IMR-90 (cell line): ENCODE results near the gene TBXAS1. TPM values are rescaled to one million over a fixed set of nuclear protein-coding genes. Genes with fewer than 3 reads are reported as not detected.

Experiments used
- ATAC-seq: fragments of 200-7000 bp; cut with Tn5 transposase; 2 replicates; pipeline ENCODE4 v1.9.1; 2020; ENCODE audit warnings: low read depth, mild to moderate bottlenecking, moderate library complexity
- BruUV-seq: library from RNA; stranded (reverse); fragments of 400-500 nt; replicated peaks from 2 replicates; lab custom pipeline; 2021; lab: Mats Ljungman, UMichigan
- CTCF ChIA-PET: fragments of 300-600 bp; formaldehyde crosslinking; extraction: SDS; loops from one replicate; lab custom pipeline; 2021; ENCODE audit warnings: antibody characterized with exemption; lab: Yijun Ruan, JAX
- POLR2A ChIA-PET: fragments of 300-600 bp; sonication (Branson Sonifier 250); formaldehyde crosslinking; loops from one replicate; lab custom pipeline; 2022; ENCODE audit warnings: antibody characterized with exemption; ENCODE audit not compliant: unreplicated experiment; lab: Charles Lee
- DNase-seq: peaks from one replicate; pipeline ENCODE4 v3.0.0; 2013
- H2AFZ ChIP-seq: replicated peaks from 2 replicates; pipeline ENCODE3; 2013; ENCODE audit warnings: low read length, mild to moderate bottlenecking; ENCODE audit not compliant: poor library complexity
- H2AK5ac ChIP-seq: 2 replicates; pipeline ENCODE4 v1.6.1; 2013; ENCODE audit warnings: low read depth, low read length, inconsistent platforms
- H2AK9ac ChIP-seq: replicated peaks from 2 replicates; pipeline ENCODE3; 2013; ENCODE audit warnings: mild to moderate bottlenecking, low read depth, low read length, moderate library complexity; ENCODE audit not compliant: poor library complexity
- H2BK120ac ChIP-seq: 2 replicates; pipeline ENCODE4 v1.6.1; 2013; ENCODE audit warnings: low read depth, low read length, inconsistent platforms
- H2BK15ac ChIP-seq: 3 replicates; pipeline ENCODE4 v1.6.1; 2013; ENCODE audit warnings: low read depth, low read length, inconsistent platforms
- H2BK20ac ChIP-seq: 2 replicates; pipeline ENCODE4 v1.6.1; 2013; ENCODE audit warnings: low read depth, mild to moderate bottlenecking, inconsistent platforms, low read length, moderate library complexity
- H2BK5ac ChIP-seq: 2 replicates; pipeline ENCODE4 v1.6.1; 2013; ENCODE audit warnings: mild to moderate bottlenecking, low read depth, low read length, inconsistent platforms; ENCODE audit not compliant: poor library complexity, severe bottlenecking
- H3K14ac ChIP-seq: replicated peaks from 2 replicates; pipeline ENCODE4 v1.6.1; 2013; ENCODE audit warnings: low read depth, low read length, inconsistent platforms
- H3K18ac ChIP-seq: 2 replicates; pipeline ENCODE4 v1.6.1; 2013; ENCODE audit warnings: low read depth, low read length, control low read depth
- H3K23ac ChIP-seq: 2 replicates; pipeline ENCODE4 v1.6.1; 2013; ENCODE audit warnings: low read depth, low read length, inconsistent platforms
- H3K27ac ChIP-seq: 2 replicates; pipeline ENCODE4 v1.5.1; 2013; ENCODE audit warnings: mild to moderate bottlenecking, control low read depth, low read length; ENCODE audit not compliant: insufficient read depth
- H3K27me3 ChIP-seq: 2 replicates; pipeline ENCODE4 v1.6.1; 2013; ENCODE audit warnings: low read length; ENCODE audit not compliant: control insufficient read depth, insufficient read depth
- H3K36me3 ChIP-seq: 2 replicates; pipeline ENCODE4 v1.6.1; 2013; ENCODE audit warnings: low read length, mixed read lengths; ENCODE audit not compliant: control insufficient read depth, insufficient read depth
- H3K4ac ChIP-seq: 2 replicates; pipeline ENCODE4 v1.6.1; 2013; ENCODE audit warnings: low read depth, low read length, inconsistent platforms
- H3K4me1 ChIP-seq: 2 replicates; pipeline ENCODE4 v1.6.1; 2013; ENCODE audit warnings: low read length, mixed read lengths; ENCODE audit not compliant: control insufficient read depth, insufficient read depth
- H3K4me2 ChIP-seq: 2 replicates; pipeline ENCODE4 v1.6.1; 2013; ENCODE audit warnings: low read depth, mild to moderate bottlenecking, control low read depth, low read length, moderate library complexity
- H3K4me3 ChIP-seq: 2 replicates; pipeline ENCODE4 v1.5.1; 2013; ENCODE audit warnings: low read depth, mild to moderate bottlenecking, control low read depth, low read length, moderate library complexity; ENCODE audit not compliant: insufficient read depth
- H3K56ac ChIP-seq: 2 replicates; pipeline ENCODE4 v1.6.1; 2013; ENCODE audit warnings: low read length, inconsistent platforms; ENCODE audit not compliant: insufficient read depth; ENCODE audit errors: extremely low read depth
- H3K79me1 ChIP-seq, 2 experiments: 2 replicates each; pipeline ENCODE4 v1.6.1; 2013; ENCODE audit warnings: low read length in 2 of 2, inconsistent platforms in 1 of 2, low read depth in 1 of 2
- H3K9ac ChIP-seq: 2 replicates; pipeline ENCODE4 v1.6.1; 2013; ENCODE audit warnings: low read depth, low read length, control low read depth
- H3K9me1 ChIP-seq: 2 replicates; pipeline ENCODE4 v1.6.1; 2013; ENCODE audit warnings: low read length, inconsistent platforms; ENCODE audit not compliant: insufficient read depth
- H3K9me3 ChIP-seq: 2 replicates; pipeline ENCODE4 v1.6.1; 2013; ENCODE audit warnings: low read length; ENCODE audit not compliant: control insufficient read depth, insufficient read depth
- H4K20me1 ChIP-seq: 2 replicates; pipeline ENCODE4 v1.6.1; 2013; ENCODE audit warnings: low read length, inconsistent platforms; ENCODE audit not compliant: insufficient read depth
- H4K5ac ChIP-seq: 2 replicates; pipeline ENCODE4 v1.6.1; 2013; ENCODE audit warnings: mild to moderate bottlenecking, low read depth, low read length, control low read depth
- H4K8ac ChIP-seq, 2 experiments: 2 replicates each; pipeline ENCODE4 v1.6.1; 2013; ENCODE audit warnings: low read depth in 2 of 2, low read length in 2 of 2, control low read depth in 1 of 2, inconsistent platforms in 1 of 2
- H4K91ac ChIP-seq: 2 replicates; pipeline ENCODE4 v1.6.1; 2013; ENCODE audit warnings: low read depth, low read length, inconsistent platforms; ENCODE audit not compliant: insufficient read depth
- CHD1 ChIP-seq: IDR thresholded peaks from 2 replicates; pipeline ENCODE4 v1.6.1; 2012; ENCODE audit warnings: low read depth, low read length, improper control_type of control experiment
- ELK1 ChIP-seq: fragments of 150-350 bp; IDR thresholded peaks from 2 replicates; pipeline ENCODE4 v1.6.1; 2016; ENCODE audit warnings: low read depth, mild to moderate bottlenecking, low read length, moderate library complexity, borderline replicate concordance
- FOS ChIP-seq: fragments of 150-350 bp; IDR thresholded peaks from 2 replicates; pipeline ENCODE4 v1.6.1; 2016; ENCODE audit warnings: low read depth, low read length
- MAFK ChIP-seq: IDR thresholded peaks from 2 replicates; pipeline ENCODE4 v1.6.1; 2012; ENCODE audit warnings: low read depth, low read length, improper control_type of control experiment
- NFE2L2 ChIP-seq: fragments of 150-350 bp; IDR thresholded peaks from 2 replicates; pipeline ENCODE4 v1.6.1; 2016; ENCODE audit warnings: low read depth, mild to moderate bottlenecking, low read length
- WGBS, 2 experiments: methylation state at CpG; one replicate each; pipeline versions ENCODE4 v1.1.5 to v1.1.7; 2013; ENCODE audit warnings: missing lambda C conversion rate in 2 of 2; ENCODE audit not compliant: insufficient read length in 1 of 2; ENCODE audit errors: extremely low coverage in 2 of 2; 5-methylcytosine and 5-hydroxymethylcytosine counted together
- dilution Hi-C: fragments of 300-500 bp; cut with HindIII; formaldehyde crosslinking; loops from one replicate; pipeline ENCODE4 v1.14.3; 2018; ENCODE audit warnings: low sequenced_read_pairs; ENCODE audit not compliant: unreplicated experiment
- in situ Hi-C: fragments of 300-500 bp; cut with MboI; formaldehyde crosslinking; loops from 3 replicates; pipeline ENCODE4 v1.14.3; 2019; ENCODE audit warnings: low sequenced_read_pairs, inconsistent platforms, mixed read lengths
- intact Hi-C: fragments of 100-400 bp; cut with micrococcal nuclease; formaldehyde crosslinking; loops from 2 replicates; pipeline ENCODE4 v1.10.0; 2022
- polyA plus RNA-seq, 3 experiments: library from polyadenylated mRNA; depleted of rRNA; stranded (reverse); fragments of >200 nt; gene quantifications; 2 replicates each; pipeline ENCODE4 v1.2.3, GENCODE V29; 2012; ENCODE audit warnings: low replicate concordance in 1 of 3
- total RNA-seq: library from RNA; depleted of rRNA; stranded (reverse); fragments of >200 nt; gene quantifications from 2 replicates; pipeline ENCODE4 v1.2.3, GENCODE V29; 2012

The TBXAS1 gene
- total and polyA plus RNA-seq, 2 of the 4 experiments (the other 2 are of a cell fraction), result 5.9 to 10.8 TPM

DNA sequence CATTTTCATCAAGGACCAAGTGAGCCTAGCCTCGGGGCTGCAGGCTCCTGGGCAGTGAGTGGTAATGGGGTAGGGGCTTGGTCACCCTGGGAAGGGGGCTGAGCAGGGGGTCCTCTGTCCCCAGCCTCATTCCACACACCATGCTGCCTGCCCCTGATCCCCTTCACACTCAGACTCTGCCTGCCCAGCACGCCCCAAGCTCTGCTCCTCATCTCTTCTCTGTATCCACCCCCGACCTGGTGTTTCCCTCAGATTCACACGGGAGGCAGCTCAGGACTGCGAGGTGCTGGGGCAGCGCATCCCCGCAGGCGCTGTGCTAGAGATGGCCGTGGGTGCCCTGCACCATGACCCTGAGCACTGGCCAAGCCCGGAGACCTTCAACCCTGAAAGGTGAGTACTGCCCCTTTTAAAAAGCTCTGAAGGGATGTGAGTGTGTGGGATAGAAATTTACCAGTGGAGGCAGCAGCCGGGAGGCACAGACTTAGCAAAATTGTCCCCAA, 186.5 kb downstream of the TBXAS1 start:
- no peak overlapping the region for H3K18ac ChIP-seq
- BruUV-seq, result no TSS peak
- in situ Hi-C loops, result no loop called here
- no peak for TF ChIP-seq NFE2L2
- no peak for TF ChIP-seq ELK1
- no peak for TF ChIP-seq CHD1
- TF ChIP-seq FOS, result no peak
- TF ChIP-seq MAFK, result no peak
- H2BK20ac ChIP-seq, result no peak overlapping the region
- H3K9me3 ChIP-seq, result no peaks in the 10 kb centered on the region
- H3K56ac ChIP-seq, result no peak overlapping the region
- H3K27ac ChIP-seq, result no peak overlapping the region
- ChIA-PET POLR2A (no interaction called here), CTCF (no interaction called here)
- H4K5ac ChIP-seq, result no peak overlapping the region
- no peaks in the 10 kb centered on the region for H3K36me3 ChIP-seq
- H3K4me3 ChIP-seq, result no peak overlapping the region
- no peak overlapping the region for H4K8ac ChIP-seq
- H2BK15ac ChIP-seq, result no peak overlapping the region
- H3K23ac ChIP-seq, result no peak overlapping the region
- H3K9ac ChIP-seq, result no peak overlapping the region
- no peak overlapping the region for H3K4ac ChIP-seq
- no peak overlapping the region for H4K91ac ChIP-seq
- no peak for ATAC-seq
- H2AK5ac ChIP-seq, result no peak overlapping the region
- no peak overlapping the region for H2BK5ac ChIP-seq
- no peak overlapping the region for H2AK9ac ChIP-seq
- H3K79me1 ChIP-seq, result no peaks in the 10 kb centered on the region
- H3K4me2 ChIP-seq, result no peak overlapping the region
- peaks cover 15% of the 10 kb centered on the region for H3K27me3 ChIP-seq
- no peak overlapping the region for H2AFZ ChIP-seq
- H3K4me1 ChIP-seq, result no peaks in the 10 kb centered on the region
- no peaks in the 10 kb centered on the region for H3K9me1 ChIP-seq
- 91% methylated on average over 7 of the region's 11 CpGs; no CpG with 5 or more reads in 1 of the 2 experiments for WGBS, 2 experiments
- H4K20me1 ChIP-seq, result no peaks in the 10 kb centered on the region
- intact Hi-C loops, result no loop called here
- no peak overlapping the region for H2BK120ac ChIP-seq
- dilution Hi-C loops, result no loop called here
- DNase-seq, result no peak
- H3K14ac ChIP-seq, result no peak overlapping the region
